ENCODE measurements around the gene CLN5. TPM values are rescaled to one million over a fixed set of nuclear protein-coding genes. Genes with fewer than 3 reads are reported as not detected.
A peak's percentile ranks its signal among the peaks of the same experiment; 100 is the strongest.
"Not testable (repeated sequence)": the region's sequence is repeated elsewhere in the genome, so short reads cannot be mapped to it uniquely, and the experiment has no call there.

CLN5 gene
- 21.7 TPM for total RNA-seq

GRCh38 chr13:76991796-76992547, at the start of gene CLN5:
Gene CLN5, plus strand, starts transcription at chr13:76992081. Its CDS starts 18 bp downstream, at chr13:76992099.
- peak; percentile 95 for DNase-seq

- no peak for DNase-seq
These were observed 49.5 kb upstream of the CLN5 start for GRCh38 chr13:76942363-76942762.

GRCh38 chr13:76943646-76944045, 48.2 kb upstream of the CLN5 start:
- DNase-seq, result no peak

- DNase-seq, result no peak
These were observed 47.4 kb upstream of the CLN5 start for GRCh38 chr13:76944456-76944855.

- no peak for DNase-seq
These were observed 43.7 kb upstream of the CLN5 start, which contains the start of gene ACOD1 for GRCh38 chr13:76948149-76948548. Gene ACOD1, plus strand, starts transcription at chr13:76948511. Its CDS starts 48 bp downstream, at chr13:76948559.

GRCh38 chr13:76950101-76950500, 41.8 kb upstream of the CLN5 start:
- DNase-seq, result no peak

- DNase-seq, result no peak
These were observed 37.9 kb upstream of the CLN5 start for GRCh38 chr13:76953968-76954367.

- no peak for DNase-seq
These were observed 37.3 kb upstream of the CLN5 start for GRCh38 chr13:76954538-76954937.

- no peak for DNase-seq
These were observed 36.7 kb upstream of the CLN5 start for GRCh38 chr13:76955193-76955592.

GRCh38 chr13:76955661-76956060, 36.2 kb upstream of the CLN5 start:
- DNase-seq, result no peak

- no peak for DNase-seq
These were observed 32.9 kb upstream of the CLN5 start for GRCh38 chr13:76958841-76959432.

- DNase-seq, result not testable (repeated sequence)
These were observed 32.1 kb upstream of the CLN5 start for GRCh38 chr13:76959734-76960133.

- DNase-seq, result peak; percentile 90
These were observed 26.0 kb upstream of the CLN5 start for GRCh38 chr13:76965759-76966421.

- DNase-seq, result no peak
These were observed 24.9 kb upstream of the CLN5 start for GRCh38 chr13:76967031-76967430.

- DNase-seq, result peak; percentile 94
These were observed 23.8 kb upstream of the CLN5 start for GRCh38 chr13:76968041-76968440.

- no peak for DNase-seq
These were observed 22.2 kb upstream of the CLN5 start for GRCh38 chr13:76969488-76970365.

- no peak for DNase-seq
These were observed 20.7 kb upstream of the CLN5 start for GRCh38 chr13:76971215-76971614.

GRCh38 chr13:76971851-76972829, 19.7 kb upstream of the CLN5 start:
- DNase-seq, result peak; percentile 24

- no peak for DNase-seq
These were observed 17.8 kb upstream of the CLN5 start for GRCh38 chr13:76973920-76974617.

GRCh38 chr13:76974618-76974975, 17.3 kb upstream of the CLN5 start:
- no peak for DNase-seq

GRCh38 chr13:76975863-76976262, 16.0 kb upstream of the CLN5 start:
- no peak for DNase-seq

Data from tongue (tissue), 2 donors.